Stimulated activated CD4-positive, alpha-beta T cell treated with anti-CD3 and anti-CD28 coated beads, Interleukin-15, amount 100 ng/mL, for 24 hours (primary cell): ENCODE results near the gene MAP3K21.

ENCODE experiments used
- DNase-seq: peaks from one replicate; pipeline ENCODE4 v3.0.0-alpha.2; 2020

The MAP3K21 gene

DNA sequence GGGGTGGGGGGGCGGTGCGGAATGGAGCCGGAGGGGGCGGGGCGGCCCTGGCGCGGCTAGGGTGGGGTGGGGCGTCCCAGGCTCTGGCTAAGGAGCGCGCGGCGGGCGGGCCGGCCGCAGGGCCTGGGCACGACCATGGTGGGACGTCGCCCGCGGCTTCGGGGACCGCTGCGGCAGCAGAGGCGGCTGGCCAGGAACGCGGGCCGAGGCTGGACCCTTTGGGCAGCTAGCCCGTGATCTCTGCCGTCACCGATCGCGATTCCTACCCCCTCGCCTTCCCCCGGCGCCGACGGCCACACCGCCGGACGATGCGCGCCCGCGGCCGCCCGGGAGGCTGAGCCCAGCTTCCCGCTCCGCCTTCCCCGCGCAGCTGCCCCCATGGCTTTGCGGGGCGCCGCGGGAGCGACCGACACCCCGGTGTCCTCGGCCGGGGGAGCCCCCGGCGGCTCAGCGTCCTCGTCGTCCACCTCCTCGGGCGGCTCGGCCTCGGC, at the start of gene MAP3K21:
Gene MAP3K21 (plus strand): TSS at position 74 of the 491 bp plus-strand sequence. CDS start 305 bp downstream, at position 379.
- DNase-seq, result no peak

GRCh38 chr1:233278631-233279030, 48.9 kb upstream of the MAP3K21 start:
- no peak for DNase-seq

DNA sequence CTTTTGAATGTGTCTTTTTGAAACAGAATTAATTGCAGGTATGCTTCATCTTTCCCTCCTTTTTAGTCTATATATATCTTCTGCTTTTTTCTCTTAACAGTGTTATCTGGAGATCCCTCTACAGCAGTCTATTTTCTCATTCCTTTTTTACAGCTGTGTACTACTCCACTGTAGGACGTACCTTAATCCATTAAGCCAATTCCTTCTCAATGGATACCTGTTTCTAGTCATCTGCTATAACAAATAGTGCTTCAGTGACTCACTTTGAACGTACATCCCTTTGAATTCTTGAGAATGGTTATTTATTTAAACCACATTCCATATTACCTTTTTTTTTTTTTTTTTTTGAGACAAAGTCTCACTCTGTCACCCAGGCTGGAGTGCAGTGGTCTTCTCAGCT, 47.6 kb upstream of the MAP3K21 start:
- no peak for DNase-seq

GRCh38 chr1:233281711-233282581, 45.6 kb upstream of the MAP3K21 start:
- DNase-seq, result peak; percentile 24

DNA sequence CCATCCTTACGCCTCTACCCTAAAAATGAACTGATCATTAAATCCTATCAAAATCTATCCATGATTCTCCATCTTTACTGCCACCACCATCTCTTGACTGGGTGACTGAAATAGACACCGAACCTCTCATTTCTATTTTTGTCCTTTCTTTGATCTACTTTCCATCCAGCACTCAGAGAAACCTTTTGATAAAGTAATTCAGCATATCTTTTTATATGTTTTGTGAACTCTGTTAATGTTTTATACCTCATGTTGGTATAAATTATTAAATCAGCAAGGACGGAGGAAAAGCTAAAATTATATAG, 45.0 kb upstream of the MAP3K21 start:
- no peak for DNase-seq

DNA sequence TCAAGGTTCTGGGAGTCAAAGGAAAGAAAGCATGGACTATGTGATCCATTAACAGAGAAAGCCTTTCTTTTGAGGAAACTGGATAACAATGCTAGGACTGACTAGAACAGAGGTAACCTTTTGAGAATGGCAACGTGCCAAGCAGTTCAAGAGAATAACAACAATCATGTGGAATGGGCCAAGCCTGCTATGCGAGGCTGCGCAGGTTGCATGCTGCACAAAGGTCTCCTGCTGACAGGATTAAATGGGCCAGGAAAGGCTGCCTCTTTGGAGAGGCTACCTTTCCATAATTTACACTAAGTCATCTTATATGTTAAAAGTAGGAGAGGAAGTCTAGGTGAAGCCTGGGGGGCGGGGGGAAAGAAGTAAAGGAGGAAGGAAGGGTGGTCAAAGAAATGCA, 37.8 kb upstream of the MAP3K21 start:
- DNase-seq, result no peak

DNA sequence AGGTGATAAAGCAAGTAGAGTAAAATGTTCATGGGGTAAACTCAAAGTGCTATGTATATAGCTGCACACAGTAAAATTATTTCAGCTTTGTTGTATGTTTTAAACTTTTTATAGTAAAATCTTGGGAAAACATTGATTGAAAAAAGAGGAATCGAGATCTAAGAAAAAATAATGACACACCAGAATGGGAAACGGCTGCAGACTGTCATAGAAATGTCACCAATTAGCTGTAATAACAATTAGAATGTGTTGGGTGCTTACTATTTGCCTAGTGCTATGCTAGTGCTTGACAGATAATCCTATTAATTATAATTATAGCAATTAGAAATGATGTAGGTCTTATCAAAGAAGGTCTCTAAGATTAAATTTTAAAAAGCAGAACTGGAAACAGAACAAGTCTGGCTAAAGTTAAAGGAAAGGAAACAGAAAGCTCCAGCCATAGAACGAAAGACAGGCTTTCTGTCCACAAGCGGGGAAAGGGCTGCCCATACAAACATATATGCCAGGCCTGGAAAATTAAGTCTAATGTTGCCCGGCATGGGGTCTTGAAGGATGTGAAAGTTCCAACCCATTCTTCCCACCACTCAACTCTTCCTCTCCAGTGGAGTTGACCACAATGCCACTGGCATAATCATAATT, 37.0 kb upstream of the MAP3K21 start:
- no peak for DNase-seq

- no peak for DNase-seq
Measured at GRCh38 chr1:233293556-233294446, 33.7 kb upstream of the MAP3K21 start.

DNA sequence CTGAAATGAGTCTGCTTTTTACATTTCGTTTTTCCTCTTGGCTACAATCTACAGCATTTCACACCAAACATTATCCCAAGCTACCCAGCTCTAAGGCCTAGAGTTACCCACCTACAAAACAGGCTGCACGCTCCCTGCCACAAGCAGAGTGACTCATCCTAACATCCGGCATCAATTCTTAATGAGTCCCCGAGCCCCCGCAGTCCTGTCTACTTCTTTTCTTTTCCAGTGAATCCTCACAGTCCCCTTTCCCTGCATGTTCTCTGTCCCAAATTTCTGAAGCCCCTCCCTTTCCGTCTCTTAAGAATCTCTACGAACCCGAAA, 32.6 kb upstream of the MAP3K21 start:
- DNase-seq, result peak; percentile 56

DNA sequence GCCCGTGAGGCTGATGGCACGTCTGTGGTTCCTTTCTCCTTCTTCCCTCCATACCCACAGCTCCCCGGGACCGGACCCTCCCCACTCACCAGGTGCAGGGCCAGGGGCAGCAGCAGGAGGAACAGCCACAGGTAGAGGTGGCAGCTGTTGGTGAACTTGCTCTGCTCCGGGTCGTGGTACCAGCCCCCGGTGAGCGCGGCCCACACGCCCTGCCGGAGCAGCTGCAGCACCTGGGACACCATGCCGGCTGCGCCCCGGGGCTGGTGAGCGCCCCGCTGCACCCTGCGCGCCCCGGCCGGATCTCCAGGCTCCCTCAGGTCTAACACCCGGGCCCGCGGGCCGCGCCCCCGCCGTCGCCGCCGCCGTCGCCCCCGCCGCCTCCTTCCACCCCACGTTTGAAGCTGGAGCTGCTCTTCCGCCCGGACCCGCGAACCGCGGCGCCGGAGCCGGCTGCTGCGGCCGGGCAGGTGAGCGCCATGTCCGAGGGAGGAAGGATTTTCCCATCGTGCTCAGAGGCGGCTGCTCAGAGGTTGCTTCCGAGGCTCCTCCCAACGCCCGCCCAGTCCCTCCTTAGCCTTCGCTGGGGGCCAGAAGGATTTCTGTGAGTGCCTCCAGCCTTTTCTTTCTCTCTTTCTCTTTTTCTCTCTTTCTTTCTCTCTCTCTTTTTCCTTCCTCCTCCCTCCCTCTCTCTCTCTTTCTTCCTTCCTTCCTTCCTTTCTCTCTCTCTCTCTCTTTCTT, 32.1 kb upstream of the MAP3K21 start, which contains the start of gene PCNX2:
Gene PCNX2 (minus strand): TSS at position 489 of the 738 bp plus-strand sequence. CDS start 247 bp downstream, at position 242.
- DNase-seq, result peak; percentile 86

- DNase-seq, result no peak
Measured at GRCh38 chr1:233295975-233296322, 31.6 kb upstream of the MAP3K21 start.

DNA sequence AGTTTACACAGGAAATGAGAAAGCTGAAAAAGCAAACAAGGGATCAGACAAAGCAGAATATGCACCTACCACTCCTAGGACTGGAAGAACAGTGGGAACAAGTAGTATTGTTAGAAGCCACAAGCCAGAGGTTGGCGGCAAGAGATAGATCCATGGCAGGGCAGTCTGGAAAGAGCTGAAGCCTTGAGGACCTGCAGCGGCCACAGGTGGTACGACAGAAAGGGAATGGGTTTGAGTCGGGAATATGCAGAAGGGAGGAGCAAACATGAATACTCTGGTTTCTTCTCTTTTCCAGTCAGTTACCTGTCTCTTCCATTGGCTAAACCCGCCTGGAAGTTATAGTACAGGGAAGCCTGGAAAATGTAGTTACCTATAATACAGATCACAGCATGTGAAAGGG, 28.1 kb upstream of the MAP3K21 start:
- DNase-seq, result no peak

- no peak for DNase-seq
Measured at GRCh38 chr1:233300326-233300725, 27.2 kb upstream of the MAP3K21 start.

DNA sequence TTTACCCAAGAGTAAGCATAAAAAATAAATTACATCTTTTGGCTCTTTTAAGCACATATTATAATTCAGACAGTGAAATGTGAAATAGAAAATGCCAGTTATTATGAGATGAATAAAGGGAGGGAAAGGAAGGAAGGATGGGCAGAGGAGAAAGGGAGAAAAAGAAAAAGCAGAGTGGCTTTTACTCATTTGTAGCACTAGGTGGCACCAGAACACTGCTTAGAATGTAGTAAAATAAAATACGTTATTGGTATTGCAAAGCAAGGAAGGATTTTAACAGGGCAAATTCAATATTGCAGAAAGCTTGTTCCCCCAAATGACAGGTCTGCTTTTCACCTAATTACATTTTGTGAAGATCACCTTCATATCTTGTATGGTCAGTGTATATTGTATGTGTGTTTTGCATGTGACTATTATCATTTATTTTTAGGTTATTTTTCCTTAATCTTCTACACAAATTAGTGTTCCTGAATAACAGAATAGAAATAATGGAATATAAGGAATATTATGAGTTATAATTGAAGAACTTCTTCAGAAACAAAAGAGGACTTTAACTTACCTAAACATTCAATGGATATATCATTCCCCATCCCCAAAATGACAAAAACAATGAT, 22.9 kb upstream of the MAP3K21 start:
- no peak for DNase-seq

DNA sequence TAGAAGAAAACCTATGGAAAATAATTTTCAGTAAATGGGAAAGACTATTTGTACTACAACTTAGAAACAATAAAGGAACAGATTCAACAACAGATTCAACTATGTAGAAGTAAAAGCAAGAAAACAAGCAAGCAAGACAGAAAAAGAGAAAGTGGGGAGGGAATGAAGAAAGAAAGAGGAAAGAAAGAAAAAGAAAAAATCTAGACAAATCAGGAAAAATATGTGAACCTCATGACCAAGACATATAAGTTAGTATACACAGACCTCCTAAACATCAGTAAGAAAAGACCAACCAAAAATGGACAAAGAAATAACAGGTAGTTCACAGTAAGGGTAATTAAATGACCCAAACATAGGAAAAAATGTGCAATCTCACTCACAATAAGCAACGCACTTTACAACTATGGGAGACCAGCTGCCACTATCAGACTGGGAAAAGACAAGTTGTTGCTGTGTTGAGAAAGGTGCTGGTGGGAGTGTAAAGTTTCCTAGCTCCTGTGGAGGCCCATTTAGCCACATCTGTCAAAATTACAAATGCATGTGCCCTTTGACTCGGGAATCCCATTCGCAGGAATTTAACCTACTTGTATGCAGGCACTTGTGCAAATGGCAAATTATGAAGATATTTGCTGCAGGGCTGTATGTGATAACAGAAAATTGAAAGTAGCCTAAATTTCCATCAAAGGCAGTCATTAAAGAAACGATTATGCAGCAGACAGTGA, 13.9 kb upstream of the MAP3K21 start:
- DNase-seq, result no peak

GRCh38 chr1:233315718-233316301, 11.7 kb upstream of the MAP3K21 start:
- DNase-seq, result no peak

GRCh38 chr1:233316473-233316872, 11.1 kb upstream of the MAP3K21 start:
- no peak for DNase-seq

DNA sequence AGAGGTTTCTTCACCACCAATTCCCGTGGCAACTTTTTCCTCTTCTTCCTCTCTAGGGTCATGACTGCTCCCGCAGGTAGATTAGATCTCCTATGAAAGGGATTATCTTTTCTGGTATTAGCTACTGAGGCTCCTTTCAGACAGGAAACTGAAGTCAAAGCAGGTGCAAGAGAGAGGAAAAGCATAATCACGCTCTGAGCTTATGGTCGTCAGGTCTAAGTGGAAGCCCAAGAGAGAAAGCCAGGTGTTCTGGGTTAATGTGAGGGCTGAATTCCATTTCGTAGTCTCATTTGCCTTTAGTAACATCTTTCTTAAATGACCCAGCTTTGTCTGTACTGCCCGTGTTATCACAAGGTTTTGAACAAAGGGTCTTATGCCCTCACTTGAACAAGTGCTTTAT, 8.3 kb upstream of the MAP3K21 start:
- DNase-seq, result no peak

- no peak for DNase-seq
Measured at GRCh38 chr1:233320023-233320422, 7.5 kb upstream of the MAP3K21 start.

- no peak for DNase-seq
Measured at GRCh38 chr1:233323718-233324117, 3.8 kb upstream of the MAP3K21 start.

- no peak for DNase-seq
Measured at GRCh38 chr1:233326319-233326718, 1.2 kb upstream of the MAP3K21 start.
